ENCODE data around the gene LAMA2.

DNA sequence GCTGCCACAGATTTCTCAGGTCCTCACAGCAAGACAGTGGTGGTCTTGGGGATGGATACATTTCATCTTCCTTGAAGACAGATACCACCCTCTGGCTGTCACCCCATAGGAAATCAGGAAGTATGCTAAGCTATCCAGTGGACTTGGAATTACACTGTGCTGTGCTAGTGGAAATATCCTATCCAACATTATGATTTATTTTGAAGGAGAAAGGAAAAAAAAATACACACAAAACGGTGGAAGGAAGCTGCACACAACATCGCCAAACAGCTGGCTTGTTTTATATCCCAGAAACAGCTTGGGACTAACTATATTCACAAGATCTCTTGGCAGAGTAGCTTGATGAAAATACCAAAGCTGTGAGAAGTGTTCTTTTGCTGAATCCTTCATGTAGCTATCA lies 257.6 kb downstream of the LAMA2 start:
- TF ChIP-seq, protein P1, sequence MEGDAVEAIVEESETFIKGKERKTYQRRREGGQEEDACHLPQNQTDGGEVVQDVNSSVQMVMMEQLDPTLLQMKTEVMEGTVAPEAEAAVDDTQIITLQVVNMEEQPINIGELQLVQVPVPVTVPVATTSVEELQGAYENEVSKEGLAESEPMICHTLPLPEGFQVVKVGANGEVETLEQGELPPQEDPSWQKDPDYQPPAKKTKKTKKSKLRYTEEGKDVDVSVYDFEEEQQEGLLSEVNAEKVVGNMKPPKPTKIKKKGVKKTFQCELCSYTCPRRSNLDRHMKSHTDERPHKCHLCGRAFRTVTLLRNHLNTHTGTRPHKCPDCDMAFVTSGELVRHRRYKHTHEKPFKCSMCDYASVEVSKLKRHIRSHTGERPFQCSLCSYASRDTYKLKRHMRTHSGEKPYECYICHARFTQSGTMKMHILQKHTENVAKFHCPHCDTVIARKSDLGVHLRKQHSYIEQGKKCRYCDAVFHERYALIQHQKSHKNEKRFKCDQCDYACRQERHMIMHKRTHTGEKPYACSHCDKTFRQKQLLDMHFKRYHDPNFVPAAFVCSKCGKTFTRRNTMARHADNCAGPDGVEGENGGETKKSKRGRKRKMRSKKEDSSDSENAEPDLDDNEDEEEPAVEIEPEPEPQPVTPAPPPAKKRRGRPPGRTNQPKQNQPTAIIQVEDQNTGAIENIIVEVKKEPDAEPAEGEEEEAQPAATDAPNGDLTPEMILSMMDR (IDR thresholded peaks at IDR 0.05): no peak
- TF ChIP-seq POLR2AphosphoS5 (IDR thresholded peaks at IDR 0.05): peak; percentile 44 to 56 (median 50)
- no peak for TF ChIP-seq EP300 (IDR thresholded peaks at IDR 0.05)
- TF ChIP-seq POLR2A (IDR thresholded peaks at IDR 0.05): no peak

Data from sigmoid colon (tissue), 4 donors.